K562 (cell line): ENCODE measurements around the gene MDFIC. TPM values are rescaled to one million over a fixed set of nuclear protein-coding genes. Genes with fewer than 3 reads are reported as not detected.

Experiments
- ATAC-seq: fragments of 200-7000 bp; cut with Tn5 transposase; 3 replicates; pipeline ENCODE4 v1.9.1; 2020; ENCODE audit warnings: moderate library complexity
- BruUV-seq: library from RNA; stranded (reverse); fragments of 400-500 nt; replicated peaks from 2 replicates; lab custom pipeline; 2021; lab: Mats Ljungman, UMichigan
- CTCF ChIA-PET: fragments of 300-600 bp; formaldehyde crosslinking; extraction: SDS; loops from one replicate; lab custom pipeline; 2021; ENCODE audit warnings: low intra/inter-chr PET ratio; lab: Yijun Ruan, JAX
- POLR2A ChIA-PET: fragments of 300-600, 350-650 bp; sonication (Branson Sonifier 250); formaldehyde crosslinking; extraction: SDS; loops from one replicate; lab custom pipeline; 2021; ENCODE audit warnings: antibody characterized with exemption, inconsistent platforms; lab: Yijun Ruan, JAX
- DNase-seq, 4 experiments: peaks; one replicate each; pipeline versions ENCODE4 v3.0.0 to v3.0.0-alpha.2; 2011 to 2018; ENCODE audit warnings: low spot score in 3 of 4, mixed read lengths in 3 of 4; ENCODE audit errors: extremely low read depth in 1 of 4
- FAIRE-seq: peaks from 2 replicates; lab custom pipeline; 2011; peaks lifted over from hg19 to GRCh38; lab: Jason Lieb, UNC
- H2AFZ ChIP-seq: 2 replicates; pipeline ENCODE4 v1.6.0; 2011; ENCODE audit warnings: low read depth, low read length, control low read depth, inconsistent platforms
- H3K27ac ChIP-seq: fragments of 200-600 bp; 3 replicates; pipeline ENCODE4 v1.8.0; 2011; ENCODE audit warnings: low read depth, mild to moderate bottlenecking, control low read depth, inconsistent platforms, low read length, moderate library complexity, mixed read lengths; ENCODE audit errors: extremely low read depth
- H3K27me3 ChIP-seq, 2 experiments: fragments of 300-600 bp in 1 of 2; 2 replicates in 1 of 2; 3 replicates in 1 of 2; pipeline versions ENCODE4 v1.6.0 to v1.8.0; 2011; ENCODE audit warnings: inconsistent platforms in 2 of 2, low read length in 2 of 2, mild to moderate bottlenecking in 1 of 2, mixed read lengths in 1 of 2, moderate library complexity in 1 of 2; ENCODE audit not compliant: control insufficient read depth in 2 of 2, insufficient read depth in 2 of 2
- H3K36me3 ChIP-seq: fragments of 300-600 bp; 3 replicates; pipeline ENCODE4 v1.8.0; 2011; ENCODE audit warnings: mild to moderate bottlenecking, low read length, inconsistent platforms; ENCODE audit not compliant: control insufficient read depth, insufficient read depth
- H3K4me1 ChIP-seq, 2 experiments: fragments of 200-600 bp in 1 of 2; replicated peaks in 1 of 2; 2 replicates in 1 of 2; 3 replicates in 1 of 2; pipeline versions ENCODE4 v1.5.1 to v1.8.0; 2011; ENCODE audit warnings: inconsistent platforms in 2 of 2, low read length in 2 of 2, mild to moderate bottlenecking in 1 of 2, mixed read lengths in 1 of 2, moderate library complexity in 1 of 2; ENCODE audit not compliant: control insufficient read depth in 2 of 2, insufficient read depth in 2 of 2
- H3K4me2 ChIP-seq: 2 replicates; pipeline ENCODE4 v1.6.1; 2011; ENCODE audit warnings: low read length, control low read depth, inconsistent platforms, mixed read lengths; ENCODE audit not compliant: insufficient read depth
- H3K4me3 ChIP-seq: fragments of 200-600 bp; sonication (generic), shearing (Covaris generic); 2 replicates; pipeline ENCODE4 v1.5.1; 2016; ENCODE audit warnings: control low read depth, inconsistent platforms
- H3K79me2 ChIP-seq: fragments of 200-600 bp; 3 replicates; pipeline ENCODE4 v1.8.0; 2011; ENCODE audit warnings: low read length, inconsistent platforms; ENCODE audit not compliant: control insufficient read depth, insufficient read depth
- H3K9ac ChIP-seq, 2 experiments: 2 replicates each; pipeline versions ENCODE4 v1.6.0 to v1.6.1; 2011; ENCODE audit warnings: low read depth in 2 of 2, low read length in 2 of 2, control low read depth in 1 of 2, inconsistent platforms in 1 of 2, mild to moderate bottlenecking in 1 of 2, mixed read lengths in 1 of 2; ENCODE audit not compliant: insufficient read depth in 1 of 2
- H3K9me1 ChIP-seq: one replicate; pipeline ENCODE4 v1.6.0; 2011; ENCODE audit warnings: inconsistent platforms, mild to moderate bottlenecking, low read length, moderate library complexity; ENCODE audit not compliant: control insufficient read depth, insufficient read depth
- H3K9me3 ChIP-seq: replicated peaks from 2 replicates; pipeline ENCODE4 v1.5.1; 2011; ENCODE audit warnings: low read depth, low read length, inconsistent platforms; ENCODE audit not compliant: control insufficient read depth, insufficient read depth
- H4K20me1 ChIP-seq: replicated peaks from 2 replicates; pipeline ENCODE4 v1.6.1; 2011; ENCODE audit warnings: low read length, inconsistent platforms, mixed read lengths; ENCODE audit not compliant: control insufficient read depth, insufficient read depth
- ATF7 ChIP-seq: fragments of 450-650 bp; IDR thresholded peaks from 2 replicates; pipeline ENCODE4 v1.7.1; 2014; ENCODE audit warnings: mild to moderate bottlenecking, moderate library complexity
- NR2F6 ChIP-seq: fragments of 450-650 bp; formaldehyde crosslinking; IDR thresholded peaks from 2 replicates; pipeline ENCODE4 v1.4.0; 2020; ENCODE audit warnings: mild to moderate bottlenecking
- TGIF2 ChIP-seq: sonication (generic); formaldehyde crosslinking; IDR thresholded peaks from 2 replicates; pipeline ENCODE4 v1.8.1; 2022; ENCODE audit warnings: mild to moderate bottlenecking, missing genetic modification reagents, moderate library complexity
- ZMIZ1 ChIP-seq, 2 experiments: fragments of 150-350 bp in 1 of 2; IDR thresholded peaks; 2 replicates each; pipeline ENCODE4 v1.6.1; 2012 to 2016; ENCODE audit warnings: low read depth in 2 of 2, low read length in 2 of 2, mild to moderate bottlenecking in 1 of 2, moderate library complexity in 1 of 2
- ZNF444 ChIP-seq: fragments of 250-450 bp; sonication (Bioruptor Pico); IDR thresholded peaks from 2 replicates; pipeline ENCODE4 v1.4.0; 2020; ENCODE audit warnings: mild to moderate bottlenecking, moderate library complexity
- WGBS: fragments of 100-300 bp; shearing (Covaris generic); methylation state at CpG from one replicate; pipeline ENCODE4 v1.1.6; 2016; ENCODE audit warnings: low coverage, mixed read lengths; ENCODE audit not compliant: insufficient coverage; ENCODE audit errors: missing lambda C conversion rate; 5-methylcytosine and 5-hydroxymethylcytosine counted together
- in situ Hi-C: fragments of 300-500 bp; cut with MboI; formaldehyde crosslinking; loops from 4 replicates; pipeline ENCODE4 v1.15.0; 2018; ENCODE audit warnings: inconsistent platforms, mixed read lengths
- intact Hi-C: fragments of 100-400 bp; cut with micrococcal nuclease; formaldehyde crosslinking; loops from 2 replicates; pipeline ENCODE4 v1.14.2; 2022
- polyA plus RNA-seq, 8 experiments: library from polyadenylated mRNA; depleted of rRNA in 4 of 8; stranded (reverse) in 5 of 8; unstranded in 3 of 8; fragments of >200 nt; fragmentation: Nextera tagmentation in 2 of 8; fragmentation: Illumina TruSeq in 1 of 8; extraction: Ambion mirVana in 2 of 8; extraction: Trizol in 1 of 8; gene quantifications; 2 replicates each; pipeline versions ENCODE4 v1.2.1 to v1.2.3, GENCODE V29; 2011 to 2014; ENCODE audit warnings: inconsistent platforms in 1 of 8, missing spikeins in 1 of 8
- total RNA-seq, 7 experiments: library from RNA; depleted of rRNA in 6 of 7; stranded (reverse); fragments of >200 nt in 6 of 7; fragmentation: Illumina TruSeq in 2 of 7; extraction: Trizol in 2 of 7; gene quantifications; 2 replicates each; pipeline versions ENCODE4 v1.2.1 to v1.2.3, GENCODE V29; 2011 to 2021; ENCODE audit warnings: low replicate concordance in 1 of 7
- TF ChIP-seq, protein P1 (sequence below): fragments of 450-650 bp; conservative IDR thresholded peaks from 2 replicates; pipeline ENCODE4 v1.6.1; 2016; ENCODE audit warnings: missing genetic modification characterization, low read depth, mild to moderate bottlenecking, control low read depth, missing compliant biosample characterization
- TF ChIP-seq, protein P2 (sequence below): fragments of 250-450 bp; sonication (Bioruptor Pico); IDR thresholded peaks from 2 replicates; pipeline ENCODE4 v1.5.1; 2021; ENCODE audit warnings: mild to moderate bottlenecking

The MDFIC gene
- total and polyA plus RNA-seq, 9 of the 15 experiments (the other 6 are each of a cell fraction or from before 2014, with no cell fraction given): 0.13 to 0.24 TPM; not detected in 7

DNA sequence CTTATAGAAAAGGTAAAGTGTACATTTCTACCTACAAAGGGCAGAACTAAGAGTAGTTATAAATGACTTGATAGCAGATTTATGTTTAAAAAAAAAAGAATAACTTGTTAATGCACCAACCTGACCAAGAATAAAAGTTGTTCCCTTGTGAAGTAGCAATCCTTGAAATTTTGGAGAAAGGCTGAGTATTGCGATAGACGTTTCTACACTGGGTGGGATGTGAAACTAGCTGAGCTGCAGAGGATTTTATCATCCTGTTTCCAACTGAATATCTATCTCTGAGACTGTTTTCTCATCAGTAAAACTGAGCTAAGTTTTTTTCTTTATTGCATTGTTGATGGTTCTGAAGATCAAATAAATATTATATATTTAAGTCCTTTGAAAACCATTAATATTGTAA lies 14.6 kb downstream of the MDFIC start (continued):
- no peak for TF ChIP-seq ZMIZ1 (IDR thresholded peaks at IDR 0.05; ENCODE audit: low read depth in 2 of 2, low read length in 2 of 2)
- TF ChIP-seq NR2F6 (CRISPR knock-in tag): no peak
- TF ChIP-seq, protein P1, sequence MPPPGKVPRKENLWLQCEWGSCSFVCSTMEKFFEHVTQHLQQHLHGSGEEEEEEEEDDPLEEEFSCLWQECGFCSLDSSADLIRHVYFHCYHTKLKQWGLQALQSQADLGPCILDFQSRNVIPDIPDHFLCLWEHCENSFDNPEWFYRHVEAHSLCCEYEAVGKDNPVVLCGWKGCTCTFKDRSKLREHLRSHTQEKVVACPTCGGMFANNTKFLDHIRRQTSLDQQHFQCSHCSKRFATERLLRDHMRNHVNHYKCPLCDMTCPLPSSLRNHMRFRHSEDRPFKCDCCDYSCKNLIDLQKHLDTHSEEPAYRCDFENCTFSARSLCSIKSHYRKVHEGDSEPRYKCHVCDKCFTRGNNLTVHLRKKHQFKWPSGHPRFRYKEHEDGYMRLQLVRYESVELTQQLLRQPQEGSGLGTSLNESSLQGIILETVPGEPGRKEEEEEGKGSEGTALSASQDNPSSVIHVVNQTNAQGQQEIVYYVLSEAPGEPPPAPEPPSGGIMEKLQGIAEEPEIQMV (tag): no peak

DNA sequence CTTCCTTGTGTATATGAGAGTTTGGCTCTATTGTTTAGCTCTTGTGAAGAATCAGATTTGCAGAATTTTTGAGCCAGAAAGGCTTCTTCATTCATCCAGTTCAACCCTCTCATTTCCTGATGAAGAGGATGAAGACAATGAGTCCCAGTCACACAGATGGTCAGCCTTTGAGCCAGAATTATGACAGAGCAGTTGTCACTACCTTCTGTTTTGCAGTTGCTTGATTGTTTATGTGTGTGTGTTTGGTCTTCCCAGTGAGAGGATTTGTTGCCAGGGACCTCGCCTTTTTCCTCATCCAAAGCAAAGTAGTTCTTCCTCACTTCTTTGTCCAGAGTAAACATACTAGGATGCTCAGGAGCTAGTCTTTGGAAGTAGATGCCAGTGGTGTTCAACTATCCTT lies 15.6 kb downstream of the MDFIC start:
- ChIA-PET POLR2A (no interaction called here), CTCF (no interaction called here)
- Histone ChIP-seq H3K36me3 (no peaks in the 10 kb centered on the region), H3K4me1 (no peaks in the 10 kb centered on the region), H4K20me1 (no peaks in the 10 kb centered on the region), H3K27ac (no peak overlapping the region), H3K4me2 (no peak overlapping the region), H3K4me3 (no peak overlapping the region), H3K9ac (no peak overlapping the region), H3K9me1 (no peaks in the 10 kb centered on the region)
- DNase-seq (no peak), ATAC-seq (no peak)
- in situ Hi-C loops (no loop called here), intact Hi-C loops (no loop called here)
- BruUV-seq: no TSS peak
- TF ChIP-seq, protein P2, sequence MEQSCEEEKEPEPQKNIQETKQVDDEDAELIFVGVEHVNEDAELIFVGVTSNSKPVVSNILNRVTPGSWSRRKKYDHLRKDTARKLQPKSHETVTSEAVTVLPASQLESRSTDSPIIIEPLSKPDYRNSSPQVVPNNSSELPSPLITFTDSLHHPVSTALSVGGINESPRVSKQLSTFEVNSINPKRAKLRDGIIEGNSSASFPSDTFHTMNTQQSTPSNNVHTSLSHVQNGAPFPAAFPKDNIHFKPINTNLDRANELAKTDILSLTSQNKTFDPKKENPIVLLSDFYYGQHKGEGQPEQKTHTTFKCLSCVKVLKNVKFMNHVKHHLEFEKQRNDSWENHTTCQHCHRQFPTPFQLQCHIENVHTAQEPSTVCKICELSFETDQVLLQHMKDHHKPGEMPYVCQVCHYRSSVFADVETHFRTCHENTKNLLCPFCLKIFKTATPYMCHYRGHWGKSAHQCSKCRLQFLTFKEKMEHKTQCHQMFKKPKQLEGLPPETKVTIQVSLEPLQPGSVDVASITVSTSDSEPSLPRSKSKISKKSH (CRISPR knock-in tag): no peak
- TF ChIP-seq TGIF2 (CRISPR knock-in tag) (no peak), ZNF444 (no peak), ATF7 (no peak)
- TF ChIP-seq, all 486 proteins: peak for 0
- Histone ChIP-seq H2AFZ (no peak overlapping the region), H3K9me3 (no peaks in the 10 kb centered on the region; the same call in 1 of the 2 replicates), H3K79me2 (no peaks in the 10 kb centered on the region), H3K27me3 (no peaks in the 10 kb centered on the region)
- 0% methylated on average over 1 of the region's 1 CpG for WGBS
- no peak for FAIRE-seq
